Stimulated activated CD8-positive, alpha-beta memory T cell treated with anti-CD3 and anti-CD28 coated beads, Interleukin-15, amount 100 ng/mL, for 4 hours (primary cell): ENCODE data around the gene COIL.
"Not testable (repeated sequence)": the region's sequence is repeated elsewhere in the genome, so short reads cannot be mapped to it uniquely, and the experiment has no call there.

Experiments used
- DNase-seq, 2 donors: peaks; one replicate each; pipeline ENCODE4 v3.0.0-alpha.2; 2020; ENCODE audit warnings: low read depth in 2 of 2

Gene COIL, protein sequence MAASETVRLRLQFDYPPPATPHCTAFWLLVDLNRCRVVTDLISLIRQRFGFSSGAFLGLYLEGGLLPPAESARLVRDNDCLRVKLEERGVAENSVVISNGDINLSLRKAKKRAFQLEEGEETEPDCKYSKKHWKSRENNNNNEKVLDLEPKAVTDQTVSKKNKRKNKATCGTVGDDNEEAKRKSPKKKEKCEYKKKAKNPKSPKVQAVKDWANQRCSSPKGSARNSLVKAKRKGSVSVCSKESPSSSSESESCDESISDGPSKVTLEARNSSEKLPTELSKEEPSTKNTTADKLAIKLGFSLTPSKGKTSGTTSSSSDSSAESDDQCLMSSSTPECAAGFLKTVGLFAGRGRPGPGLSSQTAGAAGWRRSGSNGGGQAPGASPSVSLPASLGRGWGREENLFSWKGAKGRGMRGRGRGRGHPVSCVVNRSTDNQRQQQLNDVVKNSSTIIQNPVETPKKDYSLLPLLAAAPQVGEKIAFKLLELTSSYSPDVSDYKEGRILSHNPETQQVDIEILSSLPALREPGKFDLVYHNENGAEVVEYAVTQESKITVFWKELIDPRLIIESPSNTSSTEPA

GRCh38 chr17:56960596-56961538 is at the start of gene COIL:
COIL (minus strand) TSS chr17:56961050; CDS start chr17:56961019, 31 bp downstream.
- peak; percentile 76 to 84 for DNase-seq

DNA sequence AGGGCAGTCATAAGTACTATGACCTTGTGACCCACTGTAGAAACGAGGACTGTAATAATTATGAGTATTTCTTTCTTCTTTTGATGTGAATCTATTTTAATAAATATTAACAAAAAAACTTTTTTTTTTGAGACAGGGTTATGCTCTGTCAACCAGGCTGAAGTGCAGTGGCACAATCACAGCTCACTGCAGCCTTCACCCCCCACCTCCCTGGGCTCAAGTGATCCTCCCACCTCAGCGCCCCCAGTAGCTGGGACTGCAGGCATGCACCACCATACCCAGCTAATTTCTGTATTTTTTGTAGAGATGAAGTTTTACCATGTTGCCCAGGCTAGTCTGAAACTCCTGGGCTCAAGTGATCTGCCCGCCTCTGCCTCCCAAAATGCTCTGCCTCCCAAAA is 49.6 kb upstream of the COIL start:
- no peak for DNase-seq

DNA sequence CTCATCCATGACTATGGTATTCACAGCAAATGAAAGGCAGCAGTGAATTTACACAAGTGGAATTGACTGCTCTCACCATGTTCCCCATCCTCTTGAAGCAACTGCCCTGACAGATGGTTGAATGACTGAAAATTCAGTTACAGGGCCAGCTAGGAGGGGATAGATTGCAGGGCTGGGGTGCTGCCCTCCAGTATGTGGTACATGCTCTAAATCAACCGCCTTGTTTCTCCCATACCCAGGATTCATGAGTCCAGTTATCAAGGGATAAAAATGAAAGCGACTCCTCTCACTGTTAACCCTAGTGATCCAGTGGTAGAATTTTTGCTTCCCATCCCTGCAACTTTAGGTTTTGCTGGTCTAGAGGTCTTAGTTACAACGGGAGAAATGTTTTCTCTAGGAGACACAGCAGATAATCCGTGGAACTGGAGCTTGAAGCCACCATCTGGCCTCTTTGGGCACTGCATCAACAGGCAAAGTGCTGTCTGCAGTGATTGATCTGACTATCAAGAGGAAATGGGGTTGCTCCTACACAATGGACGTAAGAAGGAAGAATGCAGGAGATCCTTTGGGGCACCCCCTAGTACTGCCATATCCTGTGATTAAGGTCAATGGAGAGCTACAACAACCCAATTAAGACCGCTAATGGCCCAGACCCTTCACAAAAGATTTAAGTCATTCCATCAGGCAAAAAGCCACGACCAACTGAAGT is 49.0 kb upstream of the COIL start:
- peak in 1 of 2 donors; percentile 3 for DNase-seq

DNA sequence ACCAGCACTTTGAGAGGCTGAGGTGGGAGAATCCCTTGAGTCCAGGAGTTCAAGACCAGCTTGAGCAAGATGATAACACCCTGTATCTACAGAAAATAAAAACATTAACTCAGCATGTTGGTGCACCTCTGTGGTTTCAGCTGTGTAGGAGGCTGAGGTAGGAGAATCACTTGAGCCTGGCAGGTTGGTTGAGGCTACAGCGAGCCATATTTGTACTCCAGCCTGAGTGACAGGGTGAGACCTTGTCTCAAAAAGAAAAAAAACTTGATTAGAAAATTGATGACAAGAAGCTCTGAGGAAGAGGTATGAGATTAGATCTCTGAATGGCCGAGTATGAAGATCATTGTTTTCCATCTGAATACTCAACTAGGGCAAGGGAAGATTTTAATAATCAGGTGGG is 48.1 kb upstream of the COIL start:
- DNase-seq = no peak

GRCh38 chr17:57006040-57006439 is 45.2 kb upstream of the COIL start:
- DNase-seq = no peak

DNA sequence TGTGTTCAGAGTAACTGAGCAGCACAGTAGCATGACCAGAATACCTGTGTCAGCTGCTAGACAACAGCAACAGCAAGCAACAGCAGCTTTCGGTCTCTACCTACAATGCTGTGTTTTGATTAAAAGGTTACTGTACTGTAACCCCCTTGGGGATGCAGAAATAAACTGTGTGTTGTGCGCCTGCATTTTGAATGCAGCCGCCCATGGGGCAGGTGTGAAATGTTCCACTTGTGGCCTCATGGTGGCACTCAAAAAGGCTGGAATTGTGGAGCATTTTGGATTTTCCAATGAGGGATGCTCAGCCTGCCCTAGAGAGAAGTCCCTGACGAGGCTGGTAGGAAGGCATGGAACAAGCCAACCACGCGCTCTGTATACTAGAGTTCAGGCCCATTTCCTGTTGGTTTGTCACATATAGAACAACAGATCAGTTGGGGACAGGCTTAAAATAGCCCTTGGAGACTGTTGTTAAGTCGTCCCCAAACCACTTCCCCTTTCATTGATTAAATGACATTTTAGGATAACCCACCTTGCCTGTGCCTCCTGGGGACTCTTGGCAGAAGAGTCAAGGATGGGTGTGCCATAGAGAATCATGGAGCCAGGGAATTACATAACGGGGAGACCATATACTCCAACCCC is 44.2 kb upstream of the COIL start:
- no peak for DNase-seq

DNA sequence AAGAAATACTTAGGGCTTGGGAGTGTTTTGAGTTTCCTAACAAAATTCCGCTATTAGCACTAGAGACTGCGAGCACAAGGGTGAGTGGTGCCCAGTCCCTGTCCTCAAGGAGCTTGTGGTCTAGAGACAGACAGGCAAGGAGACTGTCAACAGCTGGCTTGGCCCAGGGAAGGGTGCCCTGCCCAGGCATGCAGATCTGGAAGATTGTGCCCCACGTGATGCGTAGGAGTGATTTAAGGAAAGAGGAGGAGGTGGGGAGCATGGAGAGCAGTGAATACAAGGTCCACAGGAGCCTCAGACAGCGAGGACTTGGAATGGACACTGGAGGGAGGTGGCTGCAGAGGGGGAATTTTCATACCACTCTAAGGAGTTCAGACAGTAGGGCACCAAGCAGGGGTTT is 42.1 kb upstream of the COIL start:
- no peak for DNase-seq

DNA sequence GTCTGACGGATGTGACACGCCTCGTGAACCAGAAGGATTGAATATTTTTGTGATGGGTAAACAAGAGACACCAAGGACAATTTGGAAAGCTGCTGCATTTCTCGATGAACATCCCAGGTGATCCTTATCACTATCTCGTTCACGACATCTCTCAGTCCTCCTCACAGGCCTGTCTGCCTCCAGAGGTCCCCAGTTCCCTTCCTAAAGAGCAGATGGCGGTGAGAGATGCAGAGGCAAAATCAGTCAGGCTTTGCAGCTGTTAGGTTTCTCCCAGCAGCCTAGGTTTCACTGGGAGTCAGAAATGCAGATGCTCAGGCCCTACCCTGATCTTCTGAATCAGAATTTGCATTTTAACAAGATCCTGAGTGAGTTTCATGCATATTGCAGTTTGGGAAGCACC is 40.7 kb upstream of the COIL start:
- DNase-seq = no peak

- DNase-seq = no peak
Observed at GRCh38 chr17:56997313-56997712, 36.5 kb upstream of the COIL start.

DNA sequence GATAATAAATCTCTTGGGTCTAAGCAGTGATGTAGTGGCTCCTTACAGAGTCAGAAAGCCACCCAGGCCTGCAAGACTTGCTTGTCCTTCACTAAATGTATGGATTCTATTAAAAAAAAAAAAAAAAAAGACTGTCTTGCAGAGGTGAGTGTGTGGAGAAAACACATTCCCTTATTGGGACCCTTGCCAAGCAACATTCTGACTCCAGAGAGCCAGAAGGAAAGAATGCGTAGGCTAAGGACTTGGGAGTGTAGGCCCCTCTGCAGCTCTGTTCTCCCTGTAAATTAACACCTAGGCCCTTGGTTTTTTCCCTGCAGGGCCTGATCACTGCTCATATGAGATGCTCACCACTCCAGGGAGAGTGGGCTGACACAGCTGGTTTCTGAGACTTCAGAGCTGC is 34.9 kb upstream of the COIL start:
- no peak for DNase-seq

- no peak for DNase-seq
Observed at GRCh38 chr17:56994009-56994792, 33.4 kb upstream of the COIL start.

DNA sequence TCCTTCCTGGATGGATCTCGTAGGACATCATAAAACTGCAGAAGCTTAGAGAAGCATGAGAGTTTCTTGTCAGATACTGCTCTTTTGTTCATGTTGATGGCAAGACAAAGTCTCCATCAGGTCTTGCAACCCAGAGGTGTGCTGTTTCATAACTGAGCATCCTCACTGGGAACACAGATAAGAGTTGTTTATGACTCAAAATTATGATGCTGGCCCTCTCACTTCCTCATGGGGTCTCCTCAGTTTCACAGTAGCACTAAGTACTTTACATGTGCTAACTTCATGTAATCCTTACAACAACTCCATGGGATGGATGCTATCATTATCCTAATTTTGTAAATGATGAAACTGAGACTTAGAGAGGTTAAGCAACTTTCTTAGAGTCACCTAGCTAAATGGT is 31.5 kb upstream of the COIL start:
- DNase-seq = no peak

DNA sequence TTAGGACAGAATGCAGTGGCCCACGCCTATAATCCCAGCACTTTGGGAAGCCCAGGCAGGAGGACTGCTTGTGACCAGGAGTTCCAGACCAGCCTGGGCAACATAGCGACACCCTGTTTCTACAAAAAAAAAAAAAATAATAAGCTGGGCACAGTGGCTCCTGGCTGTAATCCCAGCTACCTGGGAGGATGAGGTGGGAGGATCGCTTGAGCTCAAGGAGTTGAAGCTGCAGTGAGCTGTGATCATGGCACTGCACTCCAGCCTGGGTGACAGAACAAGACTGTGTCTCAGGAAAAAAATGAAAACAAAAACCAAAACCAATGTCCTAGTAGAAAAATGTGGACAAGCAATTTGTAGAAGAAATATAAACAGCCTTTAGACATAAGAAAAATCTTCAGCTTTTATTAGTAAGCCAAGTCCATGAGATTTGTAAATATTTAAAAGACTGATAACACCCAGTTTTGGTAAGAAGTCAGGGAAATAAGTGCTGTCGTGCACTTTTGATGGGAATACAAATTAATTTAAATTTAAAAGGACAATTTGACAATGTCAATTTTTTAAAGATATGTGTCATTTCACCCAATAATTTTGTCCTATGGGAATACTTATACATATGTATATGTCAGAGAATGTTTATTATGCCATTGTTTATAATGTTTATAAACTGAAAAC is 28.2 kb upstream of the COIL start:
- DNase-seq = no peak

DNA sequence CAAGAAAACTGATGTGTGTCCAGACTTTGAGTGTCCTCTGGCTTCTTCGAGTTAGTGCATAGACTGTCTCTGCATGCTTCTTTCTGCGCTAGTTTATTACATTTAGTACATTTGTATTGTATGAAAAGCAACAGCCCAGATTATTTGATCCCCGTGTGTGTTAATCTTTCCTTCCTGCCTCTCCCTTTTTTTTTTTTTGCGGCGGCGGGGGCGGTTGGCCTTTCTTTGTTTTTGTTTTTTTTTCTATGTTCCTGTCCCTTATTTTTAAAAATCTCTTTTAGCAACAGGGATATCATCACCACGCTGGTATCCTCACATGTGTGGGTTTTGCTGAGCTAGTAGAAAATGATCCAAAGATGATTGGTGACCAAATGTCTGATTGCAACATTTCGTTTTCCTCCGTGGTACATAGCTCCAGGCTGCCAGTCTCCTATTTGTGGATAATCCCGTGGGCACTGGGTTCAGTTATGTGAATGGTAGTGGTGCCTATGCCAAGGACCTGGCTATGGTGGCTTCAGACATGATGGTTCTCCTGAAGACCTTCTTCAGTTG is 26.5 kb upstream of the COIL start:
- DNase-seq = no peak

GRCh38 chr17:56985371-56986162 is 24.7 kb upstream of the COIL start:
- no peak for DNase-seq

- no peak for DNase-seq
Observed at GRCh38 chr17:56983366-56983765, 22.5 kb upstream of the COIL start.

- no peak for DNase-seq
Observed at GRCh38 chr17:56982312-56982711, 21.5 kb upstream of the COIL start.

DNA sequence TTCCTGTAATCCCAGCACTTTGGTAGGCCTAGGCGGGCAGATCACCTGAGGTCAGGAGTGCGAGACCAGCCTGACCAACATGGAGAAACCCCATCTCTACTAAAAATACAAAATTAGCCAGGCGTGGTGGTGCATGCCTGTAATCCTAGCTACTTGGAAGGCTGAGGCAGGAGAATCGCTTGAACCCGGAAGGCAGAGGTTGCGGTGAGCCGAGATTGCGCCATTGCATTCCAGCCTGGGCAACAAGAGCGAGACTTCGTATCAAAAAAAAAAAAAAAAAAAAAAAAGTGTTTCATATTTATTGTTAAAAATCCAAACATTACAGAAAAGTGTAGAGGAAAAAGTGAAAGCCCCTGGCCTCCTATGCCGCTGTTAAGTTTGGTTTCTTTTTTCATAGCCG is 19.7 kb upstream of the COIL start:
- not testable (repeated sequence) for DNase-seq

DNA sequence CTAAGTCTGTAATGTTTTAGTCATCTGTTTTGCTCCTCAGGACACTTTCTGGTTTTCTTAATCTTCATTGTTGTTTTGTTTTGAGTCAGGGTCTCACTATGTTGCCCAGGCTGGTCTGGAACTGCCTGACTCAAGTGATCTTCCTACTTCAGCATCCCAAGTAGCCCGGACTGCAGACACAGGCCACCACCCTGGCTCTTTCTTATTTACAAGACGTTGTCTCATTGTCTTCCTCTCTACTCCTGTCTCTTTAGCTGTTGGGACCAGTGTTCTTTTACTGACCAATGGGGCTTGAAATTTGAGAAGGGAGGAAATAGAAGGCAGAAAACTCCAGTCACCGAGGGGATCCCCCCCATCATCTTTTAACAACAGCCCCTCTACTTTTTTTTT is 18.2 kb upstream of the COIL start:
- no peak for DNase-seq
